Mesenteric fat pad (tissue), 1 donor: Measurements from ENCODE around the gene TMCC2. TPM values are rescaled to one million over a fixed set of nuclear protein-coding genes. Genes with fewer than 3 reads are reported as not detected.

Source experiments
- DNase-seq: peaks from one replicate; pipeline ENCODE4 v3.0.0-alpha.2; 2020; ENCODE audit warnings: low spot score
- total RNA-seq: library from RNA; stranded (reverse); fragmentation: NEBNext Ultra II Directional; extraction: Animal tissue kit (Norgen Biotek cat#: 25700); gene quantifications from one replicate; pipeline ENCODE4 v1.2.1, GENCODE V29; 2021
- donor health status: DM: yes; HTN: yes; CAD: no.

Gene TMCC2
- total RNA-seq, 1 donor from 2014 or later: 1.1 TPM

GRCh38 chr1:205214756-205215155 is 13.0 kb upstream of the TMCC2 start:
- no peak for DNase-seq

DNA sequence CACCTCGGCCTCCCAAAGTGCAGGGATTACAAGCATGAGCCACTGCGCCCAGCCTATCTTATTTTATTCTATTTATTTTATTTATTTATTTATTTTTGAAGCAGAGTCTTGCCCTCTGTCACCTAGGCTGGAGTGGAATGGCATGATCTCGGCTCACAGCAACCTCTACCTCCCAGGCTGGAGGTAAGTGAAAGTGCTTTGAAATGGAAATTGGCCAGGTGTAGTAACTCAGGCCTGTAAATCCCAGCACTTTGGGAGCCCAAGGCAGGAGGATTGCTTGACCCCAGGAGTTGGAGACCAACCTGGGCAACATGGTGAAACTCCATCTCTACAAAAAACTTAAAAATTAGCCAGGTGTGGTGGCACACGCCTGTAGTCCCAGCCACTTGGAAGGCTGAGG is 11.2 kb upstream of the TMCC2 start:
- no peak for DNase-seq

GRCh38 chr1:205217418-205217817 is 10.3 kb upstream of the TMCC2 start:
- DNase-seq: no peak

- no peak for DNase-seq
Measured at GRCh38 chr1:205220421-205220820, 7.3 kb upstream of the TMCC2 start.

GRCh38 chr1:205224736-205225135 is 3.0 kb upstream of the TMCC2 start:
- no peak for DNase-seq

- DNase-seq: peak; percentile 43
Measured at GRCh38 chr1:205225901-205226765, 1.6 kb upstream of the TMCC2 start.

- no peak for DNase-seq
Measured at GRCh38 chr1:205226868-205227583, 720 bp upstream of the TMCC2 start.

- DNase-seq: no peak
Measured at GRCh38 chr1:205228093-205228521, 361 bp downstream of the TMCC2 start.

DNA sequence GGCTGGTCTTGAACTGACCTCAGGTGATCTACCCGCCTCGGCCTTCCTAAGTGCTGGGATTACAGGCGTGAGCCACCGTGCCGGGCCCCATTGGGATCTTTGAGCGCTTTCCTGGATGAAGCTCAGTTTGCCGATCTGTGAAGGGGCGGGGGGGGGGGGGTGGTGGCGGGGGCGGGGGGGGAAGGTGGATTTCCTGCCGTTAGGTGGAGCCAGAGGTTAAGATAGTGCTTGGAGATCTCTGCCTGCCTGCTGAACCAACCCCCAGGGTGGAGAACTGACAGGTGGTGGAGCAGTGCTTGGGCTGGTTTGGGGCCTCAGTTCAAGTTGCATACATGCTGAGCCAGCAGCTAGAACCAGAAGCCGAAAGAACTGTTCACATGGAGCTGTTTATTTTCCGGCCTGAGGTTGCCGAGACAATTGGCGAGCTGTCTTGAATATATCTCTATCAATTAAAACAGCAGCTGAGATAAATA is 1.7 kb downstream of the TMCC2 start:
- peak; percentile 64 for DNase-seq

GRCh38 chr1:205229916-205230700 is 2.4 kb downstream of the TMCC2 start:
- DNase-seq: peak; percentile 39

DNA sequence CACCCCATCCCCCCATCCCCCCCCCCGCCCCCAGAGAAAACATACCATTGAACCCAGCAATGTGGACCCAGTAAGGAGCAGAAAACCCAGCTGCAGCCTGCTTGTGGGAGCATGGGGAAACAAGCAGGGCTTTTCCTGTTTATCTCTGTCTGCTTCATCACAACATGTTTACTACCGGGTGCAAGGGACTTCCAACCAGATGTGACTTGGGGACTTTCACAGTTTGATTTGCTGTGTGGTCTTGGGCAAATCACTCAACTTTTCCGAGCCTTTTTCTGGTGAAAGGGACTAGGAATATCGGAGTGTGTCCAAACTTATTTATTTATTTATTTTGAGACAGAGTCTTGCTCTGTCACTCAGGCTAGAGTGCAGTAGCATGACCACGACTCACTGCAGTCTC is 3.2 kb downstream of the TMCC2 start:
- peak; percentile 9 for DNase-seq

DNA sequence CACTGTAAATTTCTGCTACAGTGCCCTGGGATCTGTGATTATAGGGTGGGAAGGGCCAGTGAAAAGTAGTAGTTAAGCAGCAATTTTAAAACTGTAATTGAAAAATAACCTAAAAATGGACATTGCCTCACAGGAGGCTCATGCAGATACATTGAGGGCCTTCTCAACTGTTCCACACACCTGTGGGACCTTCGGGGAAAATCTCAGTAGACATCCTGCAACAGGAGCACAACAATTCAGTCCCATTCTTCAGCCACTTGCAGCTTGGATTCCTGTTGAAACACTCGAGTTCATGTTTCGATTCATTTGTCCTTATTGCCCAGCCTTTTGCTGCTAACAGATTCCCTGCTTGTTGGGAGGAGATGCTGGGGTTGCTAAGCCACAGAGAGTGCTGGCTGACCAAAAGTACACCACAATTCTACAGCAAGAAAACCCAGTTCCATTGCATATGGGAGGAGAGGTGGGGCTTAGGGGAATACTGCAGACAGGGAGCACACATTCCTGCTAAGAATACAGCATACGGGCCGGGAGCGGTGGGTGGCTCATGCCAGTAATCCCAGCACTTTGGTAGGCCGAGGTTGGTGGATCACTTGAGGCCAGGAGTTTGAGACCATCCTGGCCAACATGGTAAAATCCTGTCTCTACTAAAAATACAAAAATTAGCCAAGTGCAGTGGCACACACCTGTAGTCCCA is 4.5 kb downstream of the TMCC2 start:
- DNase-seq: peak; percentile 33

- DNase-seq: no peak
Measured at GRCh38 chr1:205232945-205233397, 5.2 kb downstream of the TMCC2 start.

DNA sequence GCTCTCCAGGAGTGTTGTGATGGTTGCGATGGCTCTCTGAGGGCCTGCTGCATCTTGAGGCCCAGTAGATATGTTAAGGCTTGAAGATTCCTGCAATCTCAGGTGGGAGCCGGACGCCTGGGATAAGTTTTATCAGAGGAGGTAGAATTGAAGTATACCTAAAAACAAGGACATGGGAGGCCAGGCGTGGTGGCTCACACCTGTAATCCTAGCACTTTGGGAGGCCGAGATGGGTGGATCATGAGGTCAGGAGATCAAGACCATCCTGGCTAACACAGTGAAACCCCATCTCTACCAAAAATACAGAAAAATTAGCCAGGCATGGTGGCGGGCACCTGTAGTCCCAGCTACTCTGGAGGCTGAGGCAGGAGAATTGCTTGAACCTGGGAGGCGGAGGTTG is 6.2 kb downstream of the TMCC2 start:
- peak; percentile 33 for DNase-seq

GRCh38 chr1:205235951-205236350 is 8.2 kb downstream of the TMCC2 start:
- DNase-seq: no peak

- DNase-seq: no peak
Measured at GRCh38 chr1:205236526-205236925, 8.8 kb downstream of the TMCC2 start.

DNA sequence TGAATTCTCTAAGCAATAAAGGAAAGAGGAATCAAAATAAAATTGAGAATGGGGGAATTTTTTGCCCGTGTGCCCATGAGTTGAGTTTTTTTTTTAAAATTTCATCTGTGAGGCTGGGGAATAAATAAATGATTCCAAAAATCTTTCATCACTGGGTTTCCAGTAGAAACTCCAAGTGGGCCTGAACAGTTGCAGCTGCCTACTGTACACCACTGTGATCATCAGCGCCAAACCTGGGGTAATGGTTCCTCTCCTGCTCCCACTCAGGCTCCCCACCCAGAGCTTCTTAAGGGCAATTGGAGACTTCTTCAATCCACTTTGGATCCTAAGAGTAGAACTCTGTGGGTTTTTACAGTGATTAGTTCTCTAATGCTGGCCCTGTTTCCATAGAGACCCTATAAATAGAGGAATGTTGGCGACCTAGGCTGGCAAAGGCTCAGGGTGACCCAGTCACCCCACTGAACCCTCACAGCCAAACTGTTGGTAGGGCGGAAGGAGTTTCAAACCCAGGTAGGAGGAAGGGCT is 9.3 kb downstream of the TMCC2 start:
- DNase-seq: peak; percentile 11

- DNase-seq: peak; percentile 65
Measured at GRCh38 chr1:205237526-205238484, 10.1 kb downstream of the TMCC2 start.

DNA sequence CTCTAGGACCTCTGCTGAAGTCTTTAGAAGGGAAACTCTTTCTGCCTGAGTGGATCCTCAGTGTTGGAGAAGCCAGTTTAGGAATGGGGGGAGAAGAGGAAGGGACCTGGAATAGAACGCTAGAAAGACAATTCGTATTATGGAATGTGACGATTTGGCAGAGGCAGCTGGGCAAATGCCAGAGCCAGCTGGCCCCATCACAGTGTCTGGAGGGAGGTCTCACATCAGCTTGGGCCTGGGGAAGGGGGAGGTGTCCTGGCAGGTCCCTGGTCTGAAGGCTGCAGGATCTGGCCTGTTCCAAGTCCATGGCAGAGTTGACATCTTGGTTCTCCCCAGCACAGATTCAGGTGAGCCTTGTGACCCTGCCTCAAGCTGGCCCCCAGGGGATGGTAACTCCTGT is 11.3 kb downstream of the TMCC2 start:
- DNase-seq: peak; percentile 74
